Vagina (tissue), 2 donors: Measurements from ENCODE around the gene HBG1. TPM values are rescaled to one million over a fixed set of nuclear protein-coding genes. Genes with fewer than 3 reads are reported as not detected.

Source experiments
- DNase-seq, 2 donors: peaks; one replicate each; pipeline ENCODE4 v3.0.0-alpha.2; 2017; ENCODE audit errors: extremely low spot score in 2 of 2
- H3K27ac ChIP-seq: fragments of 200-600 bp; sonication (generic); one replicate; pipeline ENCODE4 v1.5.1; 2019
- H3K27me3 ChIP-seq: fragments of 200-600 bp; sonication (generic); one replicate; pipeline ENCODE4 v1.5.1; 2019
- H3K36me3 ChIP-seq, 2 donors: fragments of 200-600 bp; sonication (generic); one replicate each; pipeline ENCODE4 v1.5.1; 2017 to 2019
- H3K4me1 ChIP-seq: fragments of 200-600 bp; sonication (generic); one replicate; pipeline ENCODE4 v1.5.1; 2019
- H3K4me3 ChIP-seq, 2 donors: fragments of 200-600 bp; sonication (generic); 1 replicate in 1 of 2; 2 replicates in 1 of 2; pipeline ENCODE4 v1.5.1; 2016 to 2019
- H3K9me3 ChIP-seq: fragments of 200-600 bp; sonication (generic); one replicate; pipeline ENCODE4 v1.5.1; 2019
- POLR2A ChIP-seq, 2 donors: fragments of 450-650 bp; IDR thresholded peaks; one replicate each; pipeline ENCODE4 v1.6.1; 2017; ENCODE audit warnings: antibody characterized with exemption in 2 of 2, mild to moderate bottlenecking in 2 of 2, moderate library complexity in 2 of 2
- POLR2AphosphoS5 ChIP-seq, 2 donors: sonication (generic); formaldehyde crosslinking; IDR thresholded peaks; one replicate each; pipeline ENCODE4 v1.9.0; 2017; ENCODE audit warnings: antibody characterized with exemption in 2 of 2, mild to moderate bottlenecking in 2 of 2, low read depth in 1 of 2; ENCODE audit not compliant: insufficient read depth in 1 of 2
- intact Hi-C: fragments of 100-400 bp; cut with DNase I; formaldehyde crosslinking; loops from one replicate; pipeline ENCODE4 v1.15.1; 2023
- total RNA-seq: library from RNA; depleted of rRNA; stranded (reverse); fragments of >200 nt; gene quantifications from one replicate; pipeline ENCODE4 v1.2.3, GENCODE V29; 2016
- TF ChIP-seq, protein P1 (sequence below), 3 experiments: fragments of 450-650 bp in 2 of 3; fragments of 200-600 bp in 1 of 3; sonication (generic) in 1 of 3; IDR thresholded peaks; one replicate each; pipeline ENCODE4 v1.5.1; 2017 to 2019; ENCODE audit warnings: antibody characterized with exemption in 3 of 3, mild to moderate bottlenecking in 2 of 3, moderate library complexity in 2 of 3

Gene HBG1
- total RNA-seq, 1 donor from 2014 or later, result not detected

DNA sequence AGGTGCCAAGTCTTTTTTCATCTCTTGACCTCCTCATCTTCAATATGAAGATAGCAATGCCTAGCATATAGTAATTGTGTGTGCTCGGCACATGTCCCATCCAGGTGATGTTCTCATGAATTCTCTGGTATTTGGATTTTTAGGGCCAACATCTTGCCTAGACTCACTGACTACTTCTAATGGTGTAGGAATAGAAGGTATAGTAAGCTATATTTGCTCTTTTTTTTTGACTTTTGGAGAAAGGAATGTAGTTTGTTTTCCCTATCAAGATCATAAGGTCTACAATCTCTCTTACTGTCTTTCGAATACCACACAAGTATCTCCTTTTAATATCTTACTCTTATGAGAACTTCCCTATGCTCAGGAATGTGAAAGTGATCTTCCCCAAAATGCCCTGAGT lies 18.5 kb downstream of the HBG1 start:
- Histone ChIP-seq H3K27me3 (no peaks in the 10 kb centered on the region), H3K4me1 (no peaks in the 10 kb centered on the region), H3K27ac (no peak overlapping the region), H3K36me3 (no peaks in the 10 kb centered on the region), H3K9me3 (no peaks in the 10 kb centered on the region), H3K4me3 (no peak overlapping the region)
- TF ChIP-seq, protein P1, sequence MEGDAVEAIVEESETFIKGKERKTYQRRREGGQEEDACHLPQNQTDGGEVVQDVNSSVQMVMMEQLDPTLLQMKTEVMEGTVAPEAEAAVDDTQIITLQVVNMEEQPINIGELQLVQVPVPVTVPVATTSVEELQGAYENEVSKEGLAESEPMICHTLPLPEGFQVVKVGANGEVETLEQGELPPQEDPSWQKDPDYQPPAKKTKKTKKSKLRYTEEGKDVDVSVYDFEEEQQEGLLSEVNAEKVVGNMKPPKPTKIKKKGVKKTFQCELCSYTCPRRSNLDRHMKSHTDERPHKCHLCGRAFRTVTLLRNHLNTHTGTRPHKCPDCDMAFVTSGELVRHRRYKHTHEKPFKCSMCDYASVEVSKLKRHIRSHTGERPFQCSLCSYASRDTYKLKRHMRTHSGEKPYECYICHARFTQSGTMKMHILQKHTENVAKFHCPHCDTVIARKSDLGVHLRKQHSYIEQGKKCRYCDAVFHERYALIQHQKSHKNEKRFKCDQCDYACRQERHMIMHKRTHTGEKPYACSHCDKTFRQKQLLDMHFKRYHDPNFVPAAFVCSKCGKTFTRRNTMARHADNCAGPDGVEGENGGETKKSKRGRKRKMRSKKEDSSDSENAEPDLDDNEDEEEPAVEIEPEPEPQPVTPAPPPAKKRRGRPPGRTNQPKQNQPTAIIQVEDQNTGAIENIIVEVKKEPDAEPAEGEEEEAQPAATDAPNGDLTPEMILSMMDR (IDR thresholded peaks at IDR 0.05), result no peak
- TF ChIP-seq POLR2A (IDR thresholded peaks at IDR 0.05), result no peak
- TF ChIP-seq POLR2AphosphoS5 (IDR thresholded peaks at IDR 0.05; ENCODE audit: insufficient read depth in 1 of 2, low read depth in 1 of 2), result no peak
- intact Hi-C loops, result no loop called here
- DNase-seq, result no peak

DNA sequence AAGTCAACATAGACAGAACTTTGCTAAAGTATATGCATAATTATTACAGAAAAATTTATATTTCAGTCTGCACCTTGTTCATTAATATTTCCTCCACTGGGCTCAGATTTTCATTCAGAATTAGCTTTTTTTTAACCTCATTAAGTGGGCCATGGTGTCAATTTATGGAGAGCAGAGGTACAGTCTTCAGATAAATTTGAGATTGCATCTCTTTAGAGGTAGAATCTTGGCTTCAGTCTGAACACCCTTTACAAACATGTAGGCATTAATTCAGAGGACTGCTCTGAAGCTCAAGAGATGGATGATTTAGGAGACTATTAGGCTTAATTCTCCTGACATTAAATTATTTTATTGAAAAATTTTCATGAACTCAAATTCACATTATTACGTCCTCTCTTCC lies 19.4 kb downstream of the HBG1 start:
- Histone ChIP-seq H3K27me3 (no peaks in the 10 kb centered on the region), H3K4me1 (no peaks in the 10 kb centered on the region), H3K9me3 (no peaks in the 10 kb centered on the region), H3K27ac (no peak overlapping the region), H3K4me3 (no peak overlapping the region), H3K36me3 (no peaks in the 10 kb centered on the region)
- TF ChIP-seq POLR2AphosphoS5 (IDR thresholded peaks at IDR 0.05; ENCODE audit: insufficient read depth in 1 of 2, low read depth in 1 of 2) (no peak), POLR2A (IDR thresholded peaks at IDR 0.05) (no peak)
- TF ChIP-seq, protein P1 (IDR thresholded peaks at IDR 0.05), result no peak
- intact Hi-C loops, result no loop called here
- DNase-seq, result no peak

DNA sequence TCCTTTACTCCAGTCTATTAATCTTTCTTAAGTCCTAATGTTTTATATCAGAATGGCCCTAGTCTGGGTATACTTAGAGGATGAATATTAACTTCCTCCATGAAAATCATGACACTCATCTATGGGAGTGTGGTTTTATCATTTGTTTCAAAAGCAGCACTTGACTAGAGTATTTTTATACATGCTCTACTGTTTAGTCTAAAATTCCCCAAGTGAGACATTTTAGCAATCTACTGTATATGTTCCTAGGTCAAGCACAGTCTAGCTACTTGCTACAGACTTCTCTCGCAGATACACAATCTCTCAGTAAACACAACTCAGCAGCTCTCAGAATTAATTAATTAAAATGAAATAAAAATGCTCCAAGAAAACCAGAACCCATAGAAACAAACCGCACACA lies 19.9 kb downstream of the HBG1 start:
- Histone ChIP-seq H3K27me3 (no peaks in the 10 kb centered on the region), H3K4me1 (no peaks in the 10 kb centered on the region), H3K9me3 (no peaks in the 10 kb centered on the region), H3K36me3 (no peaks in the 10 kb centered on the region), H3K27ac (no peak overlapping the region), H3K4me3 (no peak overlapping the region)
- intact Hi-C loops, result no loop called here
- no peak for DNase-seq
- TF ChIP-seq POLR2AphosphoS5 (IDR thresholded peaks at IDR 0.05; ENCODE audit: insufficient read depth in 1 of 2, low read depth in 1 of 2) (no peak), POLR2A (IDR thresholded peaks at IDR 0.05) (no peak)
- TF ChIP-seq, protein P1 (IDR thresholded peaks at IDR 0.05), result no peak

DNA sequence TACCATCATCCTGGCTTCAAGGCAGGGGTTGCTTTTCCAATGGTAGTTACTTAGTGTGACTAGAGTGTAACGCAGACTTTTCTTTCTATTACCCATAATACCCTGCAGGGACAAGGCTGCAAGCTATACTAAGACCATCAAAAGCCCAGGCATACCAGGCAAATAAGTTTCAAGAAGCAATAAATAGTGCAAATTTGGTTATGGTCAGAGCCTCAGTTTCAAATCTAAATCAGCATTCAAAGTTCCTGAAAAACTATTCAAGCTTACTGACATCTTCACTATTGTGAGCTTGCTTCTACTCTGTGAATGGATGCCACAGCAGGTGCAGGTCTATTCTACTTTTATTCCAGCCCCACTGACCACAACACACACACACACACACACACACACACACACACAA lies 20.3 kb downstream of the HBG1 start:
- no peak overlapping the region for H3K4me3 ChIP-seq
- DNase-seq, result no peak
- H3K36me3 ChIP-seq, result no peaks in the 10 kb centered on the region
- no peaks in the 10 kb centered on the region for H3K27me3 ChIP-seq
- no peak overlapping the region for H3K27ac ChIP-seq
- H3K9me3 ChIP-seq, result no peaks in the 10 kb centered on the region
- intact Hi-C loops, result no loop called here
- TF ChIP-seq, protein P1 (IDR thresholded peaks at IDR 0.05), result no peak
- TF ChIP-seq POLR2A (IDR thresholded peaks at IDR 0.05), result no peak
- no peak for TF ChIP-seq POLR2AphosphoS5 (IDR thresholded peaks at IDR 0.05; ENCODE audit: insufficient read depth in 1 of 2, low read depth in 1 of 2)
- no peaks in the 10 kb centered on the region for H3K4me1 ChIP-seq

DNA sequence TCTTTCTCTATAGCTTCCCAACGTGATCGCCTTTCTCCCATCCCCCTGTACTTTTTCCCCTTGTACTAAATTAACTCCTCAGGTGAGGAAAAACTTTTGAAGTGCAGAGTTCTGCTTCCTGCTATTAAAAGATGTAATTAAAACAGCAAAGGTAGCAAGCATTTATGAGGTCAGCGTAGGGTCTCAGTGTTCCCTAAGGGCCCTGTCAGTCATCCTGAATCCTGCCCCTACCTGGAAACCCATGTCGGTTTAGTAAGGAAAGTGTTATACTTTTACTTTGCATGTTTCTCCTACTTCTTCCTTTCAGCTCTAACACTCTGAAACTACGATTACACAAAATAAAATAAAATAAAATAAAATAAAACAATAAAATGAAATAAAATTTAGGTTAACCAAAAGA lies 21.5 kb downstream of the HBG1 start:
- H3K9me3 ChIP-seq, result no peaks in the 10 kb centered on the region

More for the DNA sequence above, 21.5 kb downstream of the HBG1 start:
- intact Hi-C loops, result no loop called here
- Histone ChIP-seq H3K27me3 (no peaks in the 10 kb centered on the region), H3K4me1 (no peaks in the 10 kb centered on the region), H3K27ac (no peak overlapping the region), H3K36me3 (no peaks in the 10 kb centered on the region), H3K4me3 (no peak overlapping the region)
- no peak for TF ChIP-seq POLR2AphosphoS5 (IDR thresholded peaks at IDR 0.05; ENCODE audit: insufficient read depth in 1 of 2, low read depth in 1 of 2)
- no peak for TF ChIP-seq POLR2A (IDR thresholded peaks at IDR 0.05)
- TF ChIP-seq, protein P1 (IDR thresholded peaks at IDR 0.05), result no peak
- no peak for DNase-seq
